OCI-LY1 (cell line): ENCODE results near the gene PRPSAP1.

Experiments
- EZH2 ChIP-seq: fragments of 200-600 bp; sonication (generic), shearing (Covaris generic); IDR thresholded peaks from 2 replicates; pipeline ENCODE4 v1.8.0; 2017; ENCODE audit warnings: borderline replicate concordance, mixed run types, mild to moderate bottlenecking, antibody characterized with exemption, low read length, moderate library complexity, mixed read lengths
- TF ChIP-seq, protein P1 (sequence below): fragments of 200-600 bp; sonication (generic), shearing (Covaris generic); IDR thresholded peaks from 2 replicates; pipeline ENCODE4 v1.5.1; 2017; ENCODE audit warnings: mild to moderate bottlenecking, antibody characterized with exemption, low read length, moderate library complexity, mixed read lengths

DNA sequence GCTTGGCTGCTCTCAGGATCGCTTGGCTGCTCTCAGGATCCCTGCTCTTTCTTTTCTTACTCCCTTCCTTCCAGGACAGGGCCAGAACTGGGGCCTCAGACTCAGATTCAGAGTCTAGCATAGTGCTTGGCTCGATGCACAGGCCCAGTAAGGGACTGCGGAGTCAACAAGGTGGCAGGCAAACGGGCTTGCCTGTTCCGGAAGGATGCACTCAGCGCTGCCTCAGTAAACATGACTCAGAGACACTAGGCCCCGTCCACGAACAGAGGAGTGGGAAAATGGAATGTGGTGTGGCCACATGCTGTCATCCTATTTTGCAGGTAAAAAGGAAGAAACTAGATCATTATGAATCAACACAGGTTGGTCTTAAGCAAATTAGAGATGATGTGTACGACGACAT, 40.5 kb upstream of the PRPSAP1 start:
- TF ChIP-seq EZH2 = no peak
- TF ChIP-seq, protein P1, sequence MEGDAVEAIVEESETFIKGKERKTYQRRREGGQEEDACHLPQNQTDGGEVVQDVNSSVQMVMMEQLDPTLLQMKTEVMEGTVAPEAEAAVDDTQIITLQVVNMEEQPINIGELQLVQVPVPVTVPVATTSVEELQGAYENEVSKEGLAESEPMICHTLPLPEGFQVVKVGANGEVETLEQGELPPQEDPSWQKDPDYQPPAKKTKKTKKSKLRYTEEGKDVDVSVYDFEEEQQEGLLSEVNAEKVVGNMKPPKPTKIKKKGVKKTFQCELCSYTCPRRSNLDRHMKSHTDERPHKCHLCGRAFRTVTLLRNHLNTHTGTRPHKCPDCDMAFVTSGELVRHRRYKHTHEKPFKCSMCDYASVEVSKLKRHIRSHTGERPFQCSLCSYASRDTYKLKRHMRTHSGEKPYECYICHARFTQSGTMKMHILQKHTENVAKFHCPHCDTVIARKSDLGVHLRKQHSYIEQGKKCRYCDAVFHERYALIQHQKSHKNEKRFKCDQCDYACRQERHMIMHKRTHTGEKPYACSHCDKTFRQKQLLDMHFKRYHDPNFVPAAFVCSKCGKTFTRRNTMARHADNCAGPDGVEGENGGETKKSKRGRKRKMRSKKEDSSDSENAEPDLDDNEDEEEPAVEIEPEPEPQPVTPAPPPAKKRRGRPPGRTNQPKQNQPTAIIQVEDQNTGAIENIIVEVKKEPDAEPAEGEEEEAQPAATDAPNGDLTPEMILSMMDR = no peak
